DND-41 (cell line): Measurements from ENCODE around the gene MCC.

Experiments
- ATAC-seq: fragments of 200-7000 bp; cut with Tn5 transposase; 3 replicates; pipeline ENCODE4 v1.9.1; 2021; ENCODE audit warnings: low read depth; ENCODE audit not compliant: insufficient read depth
- DNase-seq: peaks from one replicate; pipeline ENCODE4 v3.0.0-alpha.2; 2020
- H2AFZ ChIP-seq: 2 replicates; pipeline ENCODE4 v1.6.0; 2012; ENCODE audit warnings: low read depth, low read length
- H3K27ac ChIP-seq: 2 replicates; pipeline ENCODE4 v1.5.1; 2012; ENCODE audit warnings: low read length, inconsistent platforms
- H3K27me3 ChIP-seq: fragments of 200-600 bp; sonication (generic); 2 replicates; pipeline ENCODE4 v1.6.0; 2012; ENCODE audit warnings: low read length, mild to moderate bottlenecking, inconsistent platforms; ENCODE audit not compliant: insufficient read depth, poor library complexity
- H3K36me3 ChIP-seq: 2 replicates; pipeline ENCODE4 v1.5.1; 2012; ENCODE audit warnings: low read length, inconsistent platforms; ENCODE audit not compliant: insufficient read depth
- H3K4me1 ChIP-seq: 2 replicates; pipeline ENCODE4 v1.5.1; 2012; ENCODE audit warnings: mild to moderate bottlenecking, low read length; ENCODE audit not compliant: insufficient read depth
- H3K4me2 ChIP-seq: 2 replicates; pipeline ENCODE4 v1.6.0; 2012; ENCODE audit warnings: mild to moderate bottlenecking, moderate library complexity, low read length, inconsistent platforms; ENCODE audit not compliant: insufficient read depth
- H3K4me3 ChIP-seq, 2 experiments: fragments of 200-600 bp in 1 of 2; shearing (Covaris generic) in 1 of 2; 2 replicates each; pipeline ENCODE4 v1.5.1; 2012 to 2016; ENCODE audit warnings: inconsistent platforms in 2 of 2, low read length in 2 of 2, mild to moderate bottlenecking in 2 of 2, low read depth in 1 of 2, moderate library complexity in 1 of 2
- H3K79me2 ChIP-seq: 2 replicates; pipeline ENCODE4 v1.6.0; 2012; ENCODE audit warnings: low read length, inconsistent platforms; ENCODE audit not compliant: insufficient read depth
- H3K9ac ChIP-seq: 2 replicates; pipeline ENCODE4 v1.6.0; 2012; ENCODE audit warnings: low read depth, mild to moderate bottlenecking, inconsistent platforms, low read length, moderate library complexity
- H3K9me3 ChIP-seq: 2 replicates; pipeline ENCODE4 v1.5.1; 2012; ENCODE audit warnings: low read length, moderate library complexity, mild to moderate bottlenecking, inconsistent platforms; ENCODE audit not compliant: insufficient read depth, severe bottlenecking
- H4K20me1 ChIP-seq: 2 replicates; pipeline ENCODE4 v1.6.0; 2012; ENCODE audit warnings: low read length; ENCODE audit not compliant: insufficient read depth
- CTCF ChIP-seq: IDR thresholded peaks from 2 replicates; pipeline ENCODE4 v1.5.1; 2012; ENCODE audit warnings: borderline replicate concordance, low read length, moderate library complexity, mild to moderate bottlenecking; ENCODE audit not compliant: poor library complexity, severe bottlenecking; ENCODE audit errors: extremely low read depth
- EZH2 ChIP-seq: IDR thresholded peaks from 3 replicates; pipeline ENCODE4 v1.6.1; 2012; ENCODE audit warnings: borderline replicate concordance, low read depth, mild to moderate bottlenecking, moderate library complexity, low read length, inconsistent platforms; ENCODE audit not compliant: severe bottlenecking

Gene MCC

GRCh38 chr5:113106821-113107220 lies 381.4 kb downstream of the MCC start:
- no peaks in the 10 kb centered on the region for H3K79me2 ChIP-seq
- TF ChIP-seq EZH2, result no peak
- no peak for TF ChIP-seq CTCF
- H3K4me2 ChIP-seq, result no peak overlapping the region
- H3K9ac ChIP-seq, result no peak overlapping the region
- H3K27me3 ChIP-seq, result no peaks in the 10 kb centered on the region
- ATAC-seq (no peak), DNase-seq (no peak)
- no peak overlapping the region for H2AFZ ChIP-seq
- H3K4me1 ChIP-seq, result no peaks in the 10 kb centered on the region
- no peaks in the 10 kb centered on the region for H3K9me3 ChIP-seq
- no peaks in the 10 kb centered on the region for H4K20me1 ChIP-seq
- H3K36me3 ChIP-seq, result no peaks in the 10 kb centered on the region
- H3K4me3 ChIP-seq, result no peak overlapping the region
- H3K27ac ChIP-seq, result no peak overlapping the region

GRCh38 chr5:113105693-113106280 lies 382.5 kb downstream of the MCC start:
- H3K9ac ChIP-seq, result no peak overlapping the region
- no peaks in the 10 kb centered on the region for H4K20me1 ChIP-seq
- no peak overlapping the region for H3K4me3 ChIP-seq
- H3K4me1 ChIP-seq, result no peaks in the 10 kb centered on the region
- H2AFZ ChIP-seq, result no peak overlapping the region
- H3K36me3 ChIP-seq, result no peaks in the 10 kb centered on the region
- no peaks in the 10 kb centered on the region for H3K79me2 ChIP-seq
- no peak for TF ChIP-seq CTCF
- TF ChIP-seq EZH2, result no peak
- ATAC-seq (no peak), DNase-seq (no peak)
- no peaks in the 10 kb centered on the region for H3K9me3 ChIP-seq
- no peaks in the 10 kb centered on the region for H3K27me3 ChIP-seq
- no peak overlapping the region for H3K4me2 ChIP-seq
- no peak overlapping the region for H3K27ac ChIP-seq

- DNase-seq (no peak), ATAC-seq (no peak)
- Histone ChIP-seq H3K79me2 (no peaks in the 10 kb centered on the region), H3K4me3 (no peak overlapping the region), H3K36me3 (no peaks in the 10 kb centered on the region), H3K4me1 (no peaks in the 10 kb centered on the region), H3K9ac (no peak overlapping the region), H3K27ac (no peak overlapping the region), H2AFZ (no peak overlapping the region), H3K27me3 (no peaks in the 10 kb centered on the region), H3K9me3 (no peaks in the 10 kb centered on the region), H3K4me2 (no peak overlapping the region), H4K20me1 (no peaks in the 10 kb centered on the region)
- TF ChIP-seq EZH2 (no peak), CTCF (no peak)
Observed at GRCh38 chr5:113103330-113103729, 384.9 kb downstream of the MCC start.

- no peaks in the 10 kb centered on the region for H3K79me2 ChIP-seq
- no peaks in the 10 kb centered on the region for H4K20me1 ChIP-seq
- no peak for ATAC-seq
- H2AFZ ChIP-seq, result no peak overlapping the region
- H3K36me3 ChIP-seq, result no peaks in the 10 kb centered on the region
- H3K4me1 ChIP-seq, result no peaks in the 10 kb centered on the region
- no peaks in the 10 kb centered on the region for H3K27me3 ChIP-seq
- H3K9ac ChIP-seq, result no peak overlapping the region
- no peak overlapping the region for H3K27ac ChIP-seq
- no peaks in the 10 kb centered on the region for H3K9me3 ChIP-seq
- H3K4me2 ChIP-seq, result no peak overlapping the region
- TF ChIP-seq EZH2 (no peak), CTCF (no peak)
- no peak overlapping the region for H3K4me3 ChIP-seq
- no peak for DNase-seq
Observed at GRCh38 chr5:113102121-113102531, 386.1 kb downstream of the MCC start.
